Measurements from ENCODE around the gene ENKD1. TPM values are rescaled to one million over a fixed set of nuclear protein-coding genes. Genes with fewer than 3 reads are reported as not detected.
A peak's percentile ranks its signal among the peaks of the same experiment; 100 is the strongest.

The ENKD1 gene
- total RNA-seq, 3 donors from 2014 or later (not counting 1 experiment from before 2014, with no cell fraction given), result 3.4 to 4.2 (median 3.7) TPM

DNA sequence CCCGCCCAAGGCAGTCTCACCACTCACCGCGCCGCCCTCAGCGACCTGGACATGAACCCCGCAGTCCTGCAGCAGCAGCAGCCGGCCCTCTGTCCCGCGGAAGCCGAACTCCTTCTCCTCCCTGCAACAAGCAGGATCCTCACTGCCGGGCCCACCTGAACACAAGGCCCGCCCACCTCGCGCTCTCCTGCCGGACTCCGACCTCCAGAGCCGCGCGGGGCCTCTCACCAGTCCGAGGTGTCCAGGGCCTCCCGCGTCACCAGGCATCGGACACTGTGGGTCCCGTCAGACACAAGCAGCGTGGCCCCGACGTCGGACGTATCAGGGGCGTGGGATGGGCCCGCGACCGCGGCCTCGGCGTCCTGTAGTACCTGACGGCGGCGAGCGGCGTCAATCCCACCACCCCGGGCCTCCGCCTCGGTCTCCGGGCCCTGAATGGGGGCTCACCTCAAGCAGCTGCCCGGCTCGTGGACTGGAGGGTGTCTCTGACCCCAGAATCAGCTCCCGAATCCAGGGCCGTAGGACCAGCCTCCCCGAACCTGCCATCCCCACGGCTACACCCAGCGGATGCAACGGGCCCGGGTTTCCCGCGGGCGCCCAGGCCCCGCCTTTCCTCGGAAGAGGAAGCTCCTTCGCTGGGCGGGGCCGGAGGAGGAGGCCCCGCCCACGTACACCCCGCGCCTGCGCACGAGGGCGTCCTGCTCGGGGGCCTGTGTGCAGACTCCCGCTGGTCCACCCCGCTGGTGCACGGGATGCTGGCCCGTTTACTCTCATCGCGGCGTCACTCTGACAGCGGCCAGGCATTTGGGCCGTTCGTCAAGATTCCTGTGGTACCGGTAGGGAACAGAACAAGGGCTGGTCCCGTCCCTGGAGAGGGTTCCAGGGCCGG, 6.6 kb downstream of the ENKD1 start, which contains the start of gene ACD:
ACD (minus strand) TSS at position 586 of the 889 bp plus-strand sequence; CDS start at position 546, 40 bp downstream.
- peak within 1 kb of the TSS; percentile 94 for H3K4me3 Mint-ChIP-seq
- peak within 1 kb of the TSS; percentile 91 for H3K27ac ChIP-seq (ENCODE audit: low read length)
- no peaks in the 10 kb centered on the region for H3K9me3 ChIP-seq (ENCODE audit: control insufficient read depth, insufficient read depth, low read length)
- TF ChIP-seq, protein P1, sequence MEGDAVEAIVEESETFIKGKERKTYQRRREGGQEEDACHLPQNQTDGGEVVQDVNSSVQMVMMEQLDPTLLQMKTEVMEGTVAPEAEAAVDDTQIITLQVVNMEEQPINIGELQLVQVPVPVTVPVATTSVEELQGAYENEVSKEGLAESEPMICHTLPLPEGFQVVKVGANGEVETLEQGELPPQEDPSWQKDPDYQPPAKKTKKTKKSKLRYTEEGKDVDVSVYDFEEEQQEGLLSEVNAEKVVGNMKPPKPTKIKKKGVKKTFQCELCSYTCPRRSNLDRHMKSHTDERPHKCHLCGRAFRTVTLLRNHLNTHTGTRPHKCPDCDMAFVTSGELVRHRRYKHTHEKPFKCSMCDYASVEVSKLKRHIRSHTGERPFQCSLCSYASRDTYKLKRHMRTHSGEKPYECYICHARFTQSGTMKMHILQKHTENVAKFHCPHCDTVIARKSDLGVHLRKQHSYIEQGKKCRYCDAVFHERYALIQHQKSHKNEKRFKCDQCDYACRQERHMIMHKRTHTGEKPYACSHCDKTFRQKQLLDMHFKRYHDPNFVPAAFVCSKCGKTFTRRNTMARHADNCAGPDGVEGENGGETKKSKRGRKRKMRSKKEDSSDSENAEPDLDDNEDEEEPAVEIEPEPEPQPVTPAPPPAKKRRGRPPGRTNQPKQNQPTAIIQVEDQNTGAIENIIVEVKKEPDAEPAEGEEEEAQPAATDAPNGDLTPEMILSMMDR (IDR thresholded peaks at IDR 0.05), result no peak
- H3K27me3 Mint-ChIP-seq (ENCODE audit: low read depth in 2 of 2), result no peaks in the 10 kb centered on the region
- H3K36me3 Mint-ChIP-seq, result no peaks in the 10 kb centered on the region
- H3K36me3 ChIP-seq (ENCODE audit: control insufficient read depth, insufficient read depth, low read length), result peaks cover 18% of the 10 kb centered on the region
- H3K27me3 ChIP-seq (ENCODE audit: control insufficient read depth, insufficient read depth, low read length), result no peaks in the 10 kb centered on the region
- intact Hi-C loops (cut with micrococcal nuclease), result loop anchor here (1.0 to 2.0 kb wide), 2 partner anchors 97 to 180 kb away; partner anchors contain the start of gene CTCF
- H3K4me3 ChIP-seq (ENCODE audit: low read length), result peak within 1 kb of the TSS; percentile 67
- peaks cover 0 to 35% of the 10 kb centered on the region in 2 donors for H3K4me1 Mint-ChIP-seq
- H3K9me3 Mint-ChIP-seq, result no peaks in the 10 kb centered on the region
- peak within 1 kb of the TSS; percentile 93 to 94 for H3K27ac Mint-ChIP-seq
- under 1% methylated on average over 83 of the region's 83 CpGs for WGBS (ENCODE audit: insufficient coverage)
- peak; percentile 75 to 91 (median 78) for ATAC-seq
- peaks cover 26% of the 10 kb centered on the region for H3K4me1 ChIP-seq (ENCODE audit: control insufficient read depth, insufficient read depth, low read length)
- peak; percentile 95 to 96 for DNase-seq

DNA sequence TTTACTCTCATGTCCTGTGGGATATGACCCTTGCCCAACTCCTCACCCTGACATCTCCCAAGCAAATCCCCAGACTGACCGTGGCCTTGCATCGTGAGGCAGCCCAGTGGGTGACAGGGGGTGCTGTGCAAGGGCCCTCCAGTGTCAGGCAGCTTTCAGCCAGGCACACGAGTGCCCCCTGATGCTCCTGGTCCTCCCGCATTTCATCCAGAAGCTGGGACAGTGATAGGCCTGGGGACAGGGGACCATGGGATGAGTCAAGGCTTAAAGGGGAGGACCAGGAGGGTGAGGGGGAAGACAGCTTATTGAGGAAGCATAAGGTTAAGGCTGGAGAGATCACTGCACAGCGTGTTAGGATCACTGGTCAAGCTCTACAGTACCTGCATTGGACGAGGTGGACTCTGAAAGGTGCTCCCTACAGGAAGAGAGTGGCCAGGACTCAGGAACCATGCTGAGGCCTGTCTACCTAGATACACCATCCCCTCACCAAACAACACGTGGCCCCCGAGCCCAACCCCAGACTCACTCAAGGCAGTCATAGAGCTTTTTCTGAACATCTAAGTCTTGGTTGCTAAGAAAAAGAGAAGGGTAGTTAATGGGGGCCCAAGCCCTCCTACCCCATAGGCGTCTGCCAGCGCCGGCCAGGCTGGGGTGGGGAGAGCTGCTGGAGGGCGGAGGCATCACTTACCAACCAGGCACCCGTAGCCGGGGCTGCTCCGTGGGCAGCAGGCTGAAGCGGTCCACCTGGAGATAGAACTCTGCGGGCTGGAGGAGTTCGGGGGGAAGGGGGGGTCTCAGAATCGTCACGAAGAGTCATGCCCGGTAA, 7.5 kb downstream of the ENKD1 start:
- peak overlapping the region; percentile 67 for H3K4me3 ChIP-seq (ENCODE audit: low read length)
- TF ChIP-seq, protein P1 (IDR thresholded peaks at IDR 0.05), result no peak
- Mint-ChIP-seq H3K27me3 (ENCODE audit: low read depth in 2 of 2) (no peaks in the 10 kb centered on the region), H3K9me3 (no peaks in the 10 kb centered on the region), H3K4me3 (peak overlapping the region; percentile 94), H3K36me3 (no peaks in the 10 kb centered on the region), H3K27ac (peak overlapping the region; percentile 93 to 94), H3K4me1 (peaks cover 0 to 35% of the 10 kb centered on the region in 2 donors)
- ATAC-seq (no peak), DNase-seq (no peak)
- no peak overlapping the region for H3K27ac ChIP-seq (ENCODE audit: low read length)
- peaks cover 26% of the 10 kb centered on the region for H3K4me1 ChIP-seq (ENCODE audit: control insufficient read depth, insufficient read depth, low read length)
- H3K9me3 ChIP-seq (ENCODE audit: control insufficient read depth, insufficient read depth, low read length), result no peaks in the 10 kb centered on the region
- intact Hi-C loops (cut with micrococcal nuclease), result no loop called here
- no peaks in the 10 kb centered on the region for H3K27me3 ChIP-seq (ENCODE audit: control insufficient read depth, insufficient read depth, low read length)
- peaks cover 23% of the 10 kb centered on the region for H3K36me3 ChIP-seq (ENCODE audit: control insufficient read depth, insufficient read depth, low read length)
- 33% methylated on average over 19 of the region's 21 CpGs for WGBS (ENCODE audit: insufficient coverage)

DNA sequence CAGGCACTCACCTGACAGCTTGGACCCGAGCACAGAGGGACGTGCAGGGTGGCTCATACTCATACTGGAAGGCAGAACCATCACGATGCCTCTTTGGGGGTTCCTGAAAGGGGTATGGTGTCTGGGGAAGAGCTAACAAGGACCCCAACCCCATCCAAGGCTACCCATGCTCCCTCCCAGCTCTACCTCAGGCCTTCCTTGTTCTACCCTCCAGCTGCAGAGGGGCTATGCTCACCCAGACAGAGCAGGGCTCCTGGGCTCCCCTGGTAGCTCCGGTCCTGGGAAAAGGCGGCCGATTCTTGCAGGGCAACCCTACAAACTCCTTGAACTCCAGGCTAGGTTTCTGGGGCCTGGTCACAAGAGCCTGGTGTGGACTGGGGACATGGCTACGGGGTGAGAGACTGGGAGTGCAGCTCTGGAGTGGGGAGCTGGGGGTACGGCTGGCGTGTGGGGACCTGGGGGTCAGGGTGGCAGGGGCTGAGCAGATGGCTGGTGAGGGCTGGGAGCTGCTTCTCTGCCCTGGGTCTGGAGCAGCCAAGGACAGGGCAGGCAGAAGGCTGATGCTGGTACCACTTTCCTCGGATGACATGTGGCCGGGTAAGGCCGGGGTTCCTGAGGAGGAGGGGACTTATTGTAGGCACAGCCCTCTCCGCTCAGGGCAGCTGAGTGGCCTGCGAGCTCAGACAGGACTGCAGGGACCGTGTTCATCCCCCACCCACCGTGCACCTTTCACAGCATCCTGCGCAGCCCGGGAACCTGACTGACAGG, 8.6 kb downstream of the ENKD1 start:
- ATAC-seq (no peak), DNase-seq (no peak)
- intact Hi-C loops (cut with micrococcal nuclease), result no loop called here
- Histone ChIP-seq H3K27ac (ENCODE audit: low read length) (no peak overlapping the region), H3K4me1 (ENCODE audit: control insufficient read depth, insufficient read depth, low read length) (peaks cover 26% of the 10 kb centered on the region), H3K27me3 (ENCODE audit: control insufficient read depth, insufficient read depth, low read length) (no peaks in the 10 kb centered on the region), H3K4me3 (ENCODE audit: low read length) (no peak overlapping the region), H3K9me3 (ENCODE audit: control insufficient read depth, insufficient read depth, low read length) (no peaks in the 10 kb centered on the region), H3K36me3 (ENCODE audit: control insufficient read depth, insufficient read depth, low read length) (peaks cover 23% of the 10 kb centered on the region)
- Mint-ChIP-seq H3K27ac (no peak overlapping the region), H3K4me3 (peak overlapping the region; percentile 17), H3K36me3 (no peaks in the 10 kb centered on the region), H3K4me1 (peaks cover 0 to 34% of the 10 kb centered on the region in 2 donors), H3K27me3 (ENCODE audit: low read depth in 2 of 2) (no peaks in the 10 kb centered on the region), H3K9me3 (no peaks in the 10 kb centered on the region)
- TF ChIP-seq, protein P1 (IDR thresholded peaks at IDR 0.05), result no peak
- 94% methylated on average over 18 of the region's 18 CpGs for WGBS (ENCODE audit: insufficient coverage)

All from natural killer cell (primary cell).